Nephron progenitor cell (in vitro differentiated cells): ENCODE results near the gene TBC1D22A.

ENCODE experiments used
- DNase-seq: peaks from one replicate; pipeline ENCODE4 v3.0.0; 2021
- H3K27ac Mint-ChIP-seq: 2 replicates; pipeline ENCODE4 v1.8.0; 2021; ENCODE audit warnings: mild to moderate bottlenecking, moderate library complexity, mixed read lengths
- H3K27me3 Mint-ChIP-seq: 2 replicates; pipeline ENCODE4 v1.8.0; 2021; ENCODE audit warnings: mild to moderate bottlenecking, low read depth, mixed read lengths; ENCODE audit not compliant: poor library complexity
- H3K36me3 Mint-ChIP-seq: 2 replicates; pipeline ENCODE4 v1.8.0; 2021; ENCODE audit warnings: low read depth, mixed read lengths
- H3K4me1 Mint-ChIP-seq: 2 replicates; pipeline ENCODE4 v1.8.0; 2021; ENCODE audit warnings: mixed read lengths
- H3K4me3 Mint-ChIP-seq: 2 replicates; pipeline ENCODE4 v1.8.0; 2021; ENCODE audit warnings: mild to moderate bottlenecking, moderate library complexity, mixed read lengths
- H3K9me3 Mint-ChIP-seq: 2 replicates; pipeline ENCODE4 v1.8.0; 2021; ENCODE audit warnings: mild to moderate bottlenecking, moderate library complexity, mixed read lengths
- CTCF ChIP-seq: fragments of 200-600 bp; sonication (generic); IDR thresholded peaks from 2 replicates; pipeline ENCODE4 v1.5.0; 2021; ENCODE audit warnings: antibody characterized with exemption

Gene TBC1D22A

DNA sequence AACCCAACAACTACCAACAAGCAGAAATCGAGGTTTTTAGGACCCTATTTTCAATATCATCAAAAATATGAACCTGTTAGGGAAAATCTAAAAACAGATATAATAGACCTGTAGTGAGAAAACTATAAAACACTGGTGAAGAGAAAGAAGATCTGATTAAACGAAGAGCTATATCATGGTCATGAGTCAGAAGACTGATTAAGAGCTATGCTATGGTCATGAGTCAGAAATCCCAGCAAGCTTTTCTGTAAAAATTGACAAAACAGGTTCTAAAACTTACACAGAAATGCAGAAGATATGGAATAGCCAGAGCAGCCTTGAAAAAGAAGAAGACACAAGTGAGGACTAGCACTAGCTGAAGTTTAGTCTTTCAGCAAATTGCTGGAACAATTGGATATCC is 345.0 kb downstream of the TBC1D22A start:
- peaks cover 5% of the 10 kb centered on the region for H3K36me3 Mint-ChIP-seq
- DNase-seq = no peak
- peaks cover 6% of the 10 kb centered on the region for H3K27me3 Mint-ChIP-seq
- peaks cover 26% of the 10 kb centered on the region for H3K4me1 Mint-ChIP-seq
- H3K9me3 Mint-ChIP-seq = peaks cover 6% of the 10 kb centered on the region
- H3K27ac Mint-ChIP-seq = no peak overlapping the region
- no peak for TF ChIP-seq CTCF
- H3K4me3 Mint-ChIP-seq = no peak overlapping the region

DNA sequence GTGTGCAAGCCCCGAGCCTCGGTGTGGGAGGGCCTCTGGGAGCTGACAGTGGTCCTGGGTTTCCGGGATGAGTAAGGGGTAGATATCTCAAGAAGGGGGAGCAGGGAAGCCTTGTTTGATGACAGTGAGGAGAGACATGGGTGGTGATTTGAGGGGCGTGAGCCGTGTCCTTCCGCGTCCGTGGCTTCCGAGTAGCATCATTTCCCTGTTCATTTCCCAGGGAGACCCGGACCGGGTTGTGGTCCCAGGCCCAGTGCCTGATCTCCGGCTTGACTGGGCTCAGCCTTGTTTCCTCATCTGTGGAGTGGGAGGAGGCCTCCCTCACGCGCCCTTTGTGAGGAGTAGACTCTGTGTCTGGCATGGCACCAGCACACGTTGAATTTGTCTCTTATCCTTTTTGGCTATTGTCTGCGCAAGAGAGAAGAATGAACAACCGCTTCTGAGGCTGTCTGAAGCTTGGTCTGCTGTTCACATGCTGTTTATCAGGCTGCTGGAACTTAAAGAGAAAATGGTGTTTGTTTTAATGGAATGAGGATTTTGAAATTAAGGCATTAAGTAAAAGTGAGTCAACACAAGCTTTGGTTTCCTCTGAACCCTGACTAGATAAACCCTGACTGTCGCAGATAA is 348.5 kb downstream of the TBC1D22A start:
- Mint-ChIP-seq H3K9me3 (peaks cover 3% of the 10 kb centered on the region), H3K27ac (peak overlapping the region; percentile 31), H3K36me3 (peaks cover 5% of the 10 kb centered on the region), H3K4me1 (peaks cover 33% of the 10 kb centered on the region), H3K4me3 (no peak overlapping the region), H3K27me3 (peaks cover 2% of the 10 kb centered on the region)
- TF ChIP-seq CTCF = no peak
- DNase-seq = no peak

DNA sequence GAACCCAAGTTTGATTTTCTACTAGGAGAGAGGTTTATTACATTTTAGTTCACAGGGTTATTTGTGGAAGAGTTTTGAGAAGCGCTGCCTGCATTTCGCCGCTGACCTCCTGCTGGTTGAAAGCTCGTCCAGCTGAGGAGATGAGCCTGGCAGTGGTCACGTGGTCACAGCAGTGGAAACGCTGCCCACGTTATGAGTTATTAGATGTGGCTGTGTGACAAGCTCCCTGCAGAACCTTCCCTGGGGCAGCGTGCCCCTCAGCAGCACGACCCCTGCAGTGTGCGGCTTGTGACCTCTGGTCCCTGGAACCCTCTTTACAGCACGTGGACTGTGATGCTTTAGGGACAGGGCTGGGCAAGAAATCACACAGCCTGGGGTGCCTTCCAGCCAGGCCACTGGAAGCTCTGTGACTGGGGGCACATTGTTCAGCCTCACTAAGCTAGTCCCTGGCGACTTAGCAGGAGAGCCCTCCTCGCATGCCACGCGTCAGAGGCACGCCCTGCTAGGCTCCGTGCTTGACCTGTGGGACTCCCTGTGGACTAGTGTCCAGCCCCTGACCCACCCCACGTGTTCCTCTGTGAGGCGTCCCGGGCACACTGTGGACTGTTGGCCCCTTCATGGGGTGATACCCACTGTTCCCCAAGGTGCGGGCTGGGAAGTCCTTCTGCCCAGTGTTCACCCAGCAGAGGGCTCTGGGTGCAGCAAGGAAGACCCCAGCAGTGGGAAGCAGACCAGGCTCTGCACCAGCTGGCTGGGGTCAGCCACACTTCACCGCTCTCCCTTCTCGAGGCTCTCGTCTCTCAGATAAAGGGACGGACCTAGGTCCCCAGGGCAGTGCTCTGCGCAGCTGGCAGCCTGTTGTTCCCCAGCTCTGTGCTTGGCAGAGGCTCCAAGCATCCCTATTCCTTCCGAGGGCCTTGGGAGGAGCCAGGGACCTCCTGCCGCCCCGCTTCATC is 349.5 kb downstream of the TBC1D22A start:
- no peak for DNase-seq
- H3K4me1 Mint-ChIP-seq = peaks cover 33% of the 10 kb centered on the region
- peaks cover 5% of the 10 kb centered on the region for H3K36me3 Mint-ChIP-seq
- no peak for TF ChIP-seq CTCF
- no peak overlapping the region for H3K4me3 Mint-ChIP-seq
- no peaks in the 10 kb centered on the region for H3K27me3 Mint-ChIP-seq
- peaks cover 3% of the 10 kb centered on the region for H3K9me3 Mint-ChIP-seq
- H3K27ac Mint-ChIP-seq = peak overlapping the region; percentile 31

DNA sequence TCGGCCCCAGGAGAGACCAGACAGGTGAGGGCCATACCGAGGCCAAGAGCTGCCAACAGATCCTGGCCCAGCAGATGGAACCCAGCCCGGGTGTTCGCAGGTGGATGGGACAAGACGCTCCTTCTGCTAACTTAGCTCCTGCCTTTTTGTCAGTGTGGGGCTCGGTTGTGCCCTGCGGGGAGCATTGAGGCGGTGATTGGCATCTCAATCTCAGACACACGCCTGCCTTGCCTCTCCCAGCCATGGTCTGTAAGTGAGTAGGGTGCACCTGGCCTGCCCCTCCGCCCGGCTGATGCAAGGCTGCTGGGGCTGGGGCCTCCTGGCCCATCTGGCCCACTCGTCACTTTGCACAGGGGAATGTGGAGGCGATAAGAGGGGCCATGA is 350.1 kb downstream of the TBC1D22A start:
- Mint-ChIP-seq H3K36me3 (peaks cover 5% of the 10 kb centered on the region), H3K9me3 (peaks cover 3% of the 10 kb centered on the region), H3K4me3 (no peak overlapping the region), H3K4me1 (peaks cover 33% of the 10 kb centered on the region), H3K27me3 (no peaks in the 10 kb centered on the region), H3K27ac (no peak overlapping the region)
- TF ChIP-seq CTCF = no peak
- DNase-seq = no peak

GRCh38 chr22:47112994-47113852 is 350.8 kb downstream of the TBC1D22A start:
- Mint-ChIP-seq H3K9me3 (peaks cover 3% of the 10 kb centered on the region), H3K4me1 (peaks cover 33% of the 10 kb centered on the region), H3K4me3 (no peak overlapping the region), H3K27ac (peak overlapping the region; percentile 84), H3K27me3 (no peaks in the 10 kb centered on the region), H3K36me3 (peaks cover 5% of the 10 kb centered on the region)
- no peak for DNase-seq
- TF ChIP-seq CTCF = no peak
